T47D (cell line): ENCODE results near the gene ANXA1.
A peak's percentile ranks its signal among the peaks of the same experiment; 100 is the strongest.

Experiments
- DNase-seq, 2 experiments: peaks; one replicate each; pipeline versions ENCODE4 v3.0.0 to v3.0.0-alpha.2; 2011 to 2012; ENCODE audit warnings: low read depth in 1 of 2, low spot score in 1 of 2
- JUND ChIP-seq: IDR thresholded peaks from 2 replicates; pipeline ENCODE4 v1.6.1; 2012; ENCODE audit warnings: low read depth
- in situ Hi-C: cut with HindIII; loops from 2 replicates; pipeline ENCODE4 v1.10.0; 2016; ENCODE audit warnings: low sequenced_read_pairs, low pct_unique_long_range_greater_than_20kb

ANXA1 gene

DNA sequence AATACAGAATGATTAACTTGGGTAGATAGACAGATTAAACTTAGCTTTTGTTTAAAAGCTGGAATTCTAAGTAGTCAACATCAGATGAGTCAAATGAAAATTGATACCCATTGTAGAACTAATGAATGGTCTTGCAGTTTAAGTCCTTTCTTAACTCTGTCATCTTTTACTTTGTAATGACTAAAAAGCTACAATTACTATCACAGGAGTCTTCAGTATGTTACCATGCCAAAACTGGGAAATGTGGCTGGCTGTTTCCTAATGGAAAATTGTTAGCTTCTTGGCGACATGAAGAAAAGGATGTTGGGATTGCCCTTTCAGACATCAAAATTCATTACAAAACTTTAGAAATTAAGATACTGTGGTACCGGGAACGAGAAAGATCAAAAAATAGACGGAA, 20.2 kb upstream of the ANXA1 start:
- in situ Hi-C loops: no loop called here
- no peak for TF ChIP-seq JUND
- DNase-seq: no peak

- peak in 1 of 2 experiments; percentile 74 for DNase-seq
- in situ Hi-C loops: no loop called here
- TF ChIP-seq JUND: no peak
Measured at GRCh38 chr9:73132034-73132776, 19.5 kb upstream of the ANXA1 start.

DNA sequence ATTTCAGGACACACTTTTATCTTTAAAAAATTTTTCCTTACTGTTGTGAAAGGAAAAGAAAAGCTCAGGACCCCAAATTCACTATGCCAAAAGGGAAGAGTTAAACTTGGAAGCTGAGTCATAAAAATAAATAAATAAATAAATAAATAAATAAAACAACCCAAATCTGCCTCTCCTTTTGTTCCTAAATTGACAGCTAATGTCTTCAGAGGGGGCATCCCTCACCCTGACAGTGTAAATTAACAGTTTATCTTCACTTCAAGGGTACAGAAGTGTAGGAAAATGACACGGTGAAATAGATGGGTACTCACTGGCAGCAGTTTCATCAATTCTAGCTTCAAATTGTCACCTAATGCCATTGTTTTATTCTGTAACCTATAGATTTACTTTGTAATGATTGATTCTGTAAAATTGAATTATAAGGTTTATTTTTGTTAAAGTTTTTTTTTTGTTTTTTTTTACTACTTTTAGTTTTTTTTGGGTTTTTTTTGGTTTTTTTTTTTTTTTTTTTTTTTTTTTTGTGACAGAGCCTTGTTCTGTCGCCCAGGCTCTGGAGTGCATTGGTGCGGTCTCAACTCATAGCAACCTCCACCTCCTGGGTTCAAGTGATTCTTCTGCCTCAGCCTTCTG, 18.5 kb upstream of the ANXA1 start:
- no peak for DNase-seq
- in situ Hi-C loops: no loop called here
- TF ChIP-seq JUND: no peak

DNA sequence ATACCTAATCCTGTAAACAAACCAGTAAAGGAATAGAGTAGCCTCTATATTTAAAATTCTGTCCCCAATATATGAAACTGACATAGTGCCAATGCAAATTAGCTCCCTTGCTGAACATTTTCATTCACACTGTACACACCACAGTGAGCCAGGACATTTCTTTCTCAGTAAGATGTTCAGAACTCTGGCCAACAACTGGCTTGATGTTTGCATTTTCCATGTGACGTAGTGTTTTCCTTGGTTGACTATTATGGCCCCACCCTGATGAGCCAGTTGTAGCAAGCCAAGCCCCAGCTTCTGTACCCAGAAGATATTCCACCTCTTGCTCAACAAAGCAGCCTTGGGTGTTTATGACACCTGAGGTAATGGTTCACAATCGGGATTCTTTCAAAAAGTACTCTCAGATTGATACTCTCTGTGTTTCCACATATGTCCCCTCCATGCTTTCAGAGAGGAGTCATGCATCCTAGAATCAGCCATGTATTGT, 17.7 kb upstream of the ANXA1 start:
- DNase-seq: peak in 1 of 2 experiments; percentile 35
- TF ChIP-seq JUND: no peak
- in situ Hi-C loops: no loop called here

DNA sequence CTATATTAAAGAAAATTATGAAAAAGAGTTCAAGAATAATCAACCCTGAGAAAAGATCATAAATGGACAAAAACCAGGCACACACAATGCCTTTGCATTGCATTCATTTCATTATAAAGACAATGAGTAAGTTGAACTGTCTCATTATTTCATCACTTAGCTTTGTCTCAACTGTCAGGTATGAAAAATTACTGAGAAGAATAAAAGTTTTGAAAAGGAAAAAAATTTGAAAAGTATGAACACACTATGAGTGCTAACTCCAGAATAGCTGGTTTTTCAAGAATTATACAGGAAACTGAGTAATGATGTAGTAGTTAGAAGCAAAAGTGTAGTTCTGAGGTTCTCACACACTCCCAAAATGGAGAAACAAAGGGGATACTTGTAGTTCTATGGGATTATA, 16.3 kb upstream of the ANXA1 start:
- in situ Hi-C loops: no loop called here
- no peak for TF ChIP-seq JUND
- DNase-seq: no peak

DNA sequence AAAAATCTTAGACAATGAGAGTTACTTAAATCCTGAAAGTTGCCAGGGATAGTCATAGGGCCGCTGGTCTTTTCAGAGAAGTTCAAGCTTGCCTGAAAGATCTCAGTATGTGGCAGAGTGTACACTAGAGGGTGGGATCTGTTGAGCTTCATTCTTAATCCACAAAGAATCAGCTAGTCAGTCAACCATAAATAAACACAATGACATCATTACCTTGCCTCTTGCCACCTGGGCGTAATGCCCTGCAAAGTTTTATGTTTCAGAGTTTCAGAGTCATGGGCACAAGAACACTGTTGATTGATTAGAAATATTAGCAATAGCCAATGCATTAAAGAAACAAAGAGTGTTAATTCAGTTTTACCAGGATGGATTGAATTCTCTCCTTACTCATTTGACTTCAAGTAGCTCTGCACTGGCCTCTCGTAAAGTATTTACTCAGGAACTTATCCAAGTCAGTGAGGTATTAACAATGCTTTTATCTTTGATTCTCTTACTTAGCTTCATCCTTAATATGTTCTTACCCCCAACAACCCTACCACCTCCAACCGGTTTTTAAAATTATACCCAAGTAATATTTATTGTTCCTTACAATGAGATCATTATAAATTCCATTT, 14.3 kb upstream of the ANXA1 start:
- in situ Hi-C loops: no loop called here
- no peak for TF ChIP-seq JUND
- peak in 1 of 2 experiments; percentile 28 for DNase-seq

DNA sequence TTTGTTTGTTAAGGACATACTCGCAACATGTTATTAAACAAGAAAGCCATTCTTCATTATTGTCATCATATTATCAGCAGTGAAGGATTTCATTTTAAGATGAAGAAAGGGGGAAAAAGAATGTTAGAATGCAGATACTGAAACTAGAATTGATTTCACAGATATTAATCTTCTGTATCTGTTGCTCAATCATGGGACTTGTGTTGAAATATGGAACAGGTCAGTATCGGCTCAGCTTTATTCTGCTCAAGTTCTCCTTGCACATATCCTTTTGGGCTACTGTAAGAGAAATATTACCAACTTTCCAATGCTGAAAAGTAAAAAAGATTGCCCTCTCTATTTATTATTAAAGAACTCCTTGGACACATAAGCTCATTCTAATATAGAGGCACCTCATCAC, 13.8 kb upstream of the ANXA1 start:
- in situ Hi-C loops: no loop called here

GRCh38 chr9:73138516-73138915, 13.1 kb upstream of the ANXA1 start:
- DNase-seq: no peak
- TF ChIP-seq JUND: no peak
- in situ Hi-C loops: no loop called here

More for the DNA sequence above, 13.8 kb upstream of the ANXA1 start:
- no peak for DNase-seq
- TF ChIP-seq JUND: no peak

DNA sequence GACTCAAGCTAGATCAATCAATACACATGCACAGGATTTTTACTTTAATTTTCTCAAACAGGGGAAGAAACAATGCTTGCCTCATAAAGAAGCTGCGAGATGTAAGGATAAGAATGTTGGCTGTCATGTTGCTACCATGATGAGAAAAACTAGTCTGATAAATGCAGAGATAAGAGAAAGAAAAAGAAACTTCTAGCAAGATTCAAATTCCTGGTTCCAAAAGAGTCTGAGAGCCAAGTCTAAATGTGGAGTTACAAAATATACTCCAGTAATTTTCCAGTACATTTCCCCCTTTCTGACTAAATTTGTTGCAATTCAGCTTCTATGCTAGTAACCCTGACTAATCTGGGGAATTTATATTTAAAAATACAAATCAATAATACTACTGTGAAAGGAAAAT, 10.4 kb upstream of the ANXA1 start:
- no peak for TF ChIP-seq JUND
- in situ Hi-C loops: no loop called here
- DNase-seq: no peak

DNA sequence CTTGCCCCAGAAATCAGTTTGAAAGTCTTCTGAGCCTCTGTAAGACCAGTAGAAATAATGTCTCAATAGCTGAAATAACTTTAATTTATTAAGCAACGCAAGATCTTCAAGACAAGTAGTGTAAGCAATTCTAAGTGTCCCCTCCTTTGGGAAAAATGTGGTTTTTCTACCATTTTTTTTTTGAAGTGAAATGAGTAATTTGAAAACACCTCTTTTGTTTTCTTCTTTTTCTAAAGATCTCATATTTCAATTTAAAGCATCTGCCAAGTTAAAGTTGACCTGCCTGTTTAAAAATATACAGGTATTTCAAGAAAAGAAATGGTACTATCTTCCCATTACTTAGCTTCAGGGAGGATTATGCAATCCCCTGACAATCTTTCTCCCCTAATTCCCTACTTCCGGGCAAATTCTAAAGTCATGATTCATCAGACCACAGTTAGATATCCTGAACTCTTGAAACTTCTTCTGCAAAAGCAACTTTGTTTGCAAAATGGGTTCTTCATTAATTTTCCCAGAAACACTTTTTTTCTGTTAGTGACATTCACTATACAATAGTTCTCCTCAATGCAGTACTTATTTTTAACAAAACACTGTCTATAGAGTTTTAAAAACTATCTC, 7.8 kb upstream of the ANXA1 start:
- DNase-seq: peak in 1 of 2 experiments; percentile 51

DNA sequence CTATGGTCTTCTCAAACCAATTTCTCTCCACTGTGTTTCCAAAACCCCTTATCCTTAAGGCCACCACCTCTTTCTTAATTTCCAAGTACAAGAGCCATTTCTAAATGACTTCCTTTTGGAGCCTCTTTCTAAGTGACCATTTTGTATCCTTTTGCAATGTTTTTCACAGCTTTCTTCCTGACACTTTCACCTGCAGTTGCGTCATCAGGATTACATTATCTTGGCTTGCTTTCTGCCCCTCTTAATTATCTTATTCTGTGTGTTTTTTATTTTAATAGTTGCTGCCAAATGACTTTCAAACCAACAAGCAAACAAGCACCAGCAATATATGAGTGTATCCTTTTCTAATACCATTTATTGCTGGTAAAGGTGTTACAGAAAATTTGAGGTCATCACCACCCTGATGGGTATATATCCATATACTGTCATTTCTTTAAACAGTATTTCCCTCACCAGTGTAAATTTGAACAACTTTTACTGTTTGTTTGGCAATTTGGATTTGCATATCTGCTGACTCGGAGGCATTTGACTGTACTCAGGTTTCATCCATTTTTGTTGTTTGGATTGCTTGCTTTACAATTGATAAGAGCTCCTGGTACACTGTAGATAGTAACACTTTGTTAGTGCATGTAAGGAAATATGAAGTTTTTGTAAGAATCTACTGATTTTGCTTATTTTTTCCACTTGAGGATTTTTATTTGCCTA, 5.4 kb upstream of the ANXA1 start:
- in situ Hi-C loops: no loop called here
- DNase-seq: no peak
- no peak for TF ChIP-seq JUND

More for the DNA sequence above, 7.8 kb upstream of the ANXA1 start:
- in situ Hi-C loops: no loop called here
- 0 out of 2 replicates have a peak, but pooled peaks have one; percentile 41 for TF ChIP-seq JUND

DNA sequence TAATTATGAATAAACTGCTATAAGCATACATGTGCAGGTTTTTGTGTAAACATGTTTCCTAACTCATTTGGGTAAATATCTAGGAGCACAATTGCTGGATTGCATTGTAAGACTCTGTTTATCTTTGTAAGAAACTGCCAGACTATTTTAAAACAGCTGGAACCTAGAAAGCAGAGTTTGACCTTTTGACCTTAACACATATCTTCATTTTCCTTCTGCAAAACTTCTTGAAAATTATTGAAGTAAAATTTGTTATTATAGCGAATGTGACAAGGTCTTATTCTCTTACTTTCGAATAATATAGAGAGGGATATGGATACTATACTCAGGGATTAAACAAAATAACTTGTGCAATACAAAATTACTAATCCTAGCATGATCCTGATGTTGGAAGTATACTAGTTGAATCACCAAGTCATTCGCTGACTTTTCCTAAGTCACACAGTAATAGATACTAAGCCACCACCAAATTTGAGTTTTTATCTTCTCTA, 3.2 kb upstream of the ANXA1 start:
- in situ Hi-C loops: no loop called here
- TF ChIP-seq JUND: no peak
- DNase-seq: no peak
